Spleen (tissue), 11 donors: Measurements from ENCODE around the gene KCNH6. TPM values are rescaled to one million over a fixed set of nuclear protein-coding genes. Genes with fewer than 3 reads are reported as not detected.

Experiments
- DNase-seq: peaks from one replicate; pipeline ENCODE4 v3.0.0-alpha.2; 2020
- H3K27ac ChIP-seq, 8 donors: fragments of 200-600 bp; sonication (generic) in 7 of 8; 1 replicate in 4 of 8; 2 replicates in 4 of 8; pipeline versions ENCODE4 v1.5.0 to v1.8.0; 2016 to 2021; ENCODE audit warnings: inconsistent platforms in 4 of 8, mild to moderate bottlenecking in 4 of 8, moderate library complexity in 1 of 8
- H3K27me3 ChIP-seq, 7 donors: fragments of 200-600 bp; sonication (generic) in 6 of 7; replicated peaks in 1 of 7; 1 replicate in 4 of 7; 2 replicates in 3 of 7; pipeline versions ENCODE4 v1.5.0 to v1.8.0; 2016 to 2021; ENCODE audit warnings: inconsistent platforms in 3 of 7, mild to moderate bottlenecking in 1 of 7
- H3K36me3 ChIP-seq, 6 donors: fragments of 200-600 bp; sonication (generic) in 5 of 6; 1 replicate in 4 of 6; 2 replicates in 2 of 6; pipeline versions ENCODE4 v1.5.0 to v1.8.0; 2016 to 2021; ENCODE audit warnings: inconsistent platforms in 2 of 6
- H3K4me1 ChIP-seq, 6 donors: fragments of 200-600 bp; sonication (generic) in 5 of 6; 1 replicate in 3 of 6; 2 replicates in 3 of 6; pipeline versions ENCODE4 v1.5.0 to v1.8.0; 2016 to 2021; ENCODE audit warnings: inconsistent platforms in 3 of 6
- H3K4me3 ChIP-seq, 8 donors: fragments of 200-600 bp; sonication (generic) in 7 of 8; 1 replicate in 4 of 8; 2 replicates in 4 of 8; pipeline versions ENCODE4 v1.5.0 to v1.8.0; 2016 to 2021; ENCODE audit warnings: inconsistent platforms in 4 of 8, mild to moderate bottlenecking in 4 of 8, moderate library complexity in 2 of 8
- H3K9me3 ChIP-seq, 8 donors: fragments of 200-600 bp; sonication (generic) in 7 of 8; 1 replicate in 4 of 8; 2 replicates in 4 of 8; pipeline versions ENCODE4 v1.5.0 to v1.8.0; 2016 to 2021; ENCODE audit warnings: inconsistent platforms in 4 of 8
- POLR2A ChIP-seq, 3 donors: fragments of 450-650 bp; IDR thresholded peaks; one replicate each; pipeline ENCODE4 v1.5.1; 2017; ENCODE audit warnings: antibody characterized with exemption in 3 of 3, mild to moderate bottlenecking in 1 of 3
- POLR2AphosphoS5 ChIP-seq, 3 donors: sonication (generic); formaldehyde crosslinking; IDR thresholded peaks; one replicate each; pipeline ENCODE4 v1.5.1; 2017; ENCODE audit warnings: antibody characterized with exemption in 3 of 3
- WGBS, 5 donors: extraction: QIAGEN DNeasy Blood & Tissue Kit in 3 of 5; methylation state at CpG; one replicate each; pipeline versions ENCODE4 v1.1.5 to v1.1.7; 2013 to 2018; 5-methylcytosine and 5-hydroxymethylcytosine counted together
- intact Hi-C: fragments of 100-400 bp; cut with DNase I; formaldehyde crosslinking; loops from one replicate; pipeline ENCODE4 v1.15.0; 2023; ENCODE audit warnings: low total_unique reads
- polyA plus RNA-seq, 3 donors: library from polyadenylated mRNA; stranded (reverse); fragments of 200-250 nt; gene quantifications; one replicate each; pipeline ENCODE4 v1.2.1, GENCODE V29; 2013
- total RNA-seq, 7 donors: library from RNA; depleted of rRNA in 3 of 7; stranded (reverse); fragments of >200 nt in 3 of 7; fragmentation: NEBNext Ultra II Directional in 4 of 7; extraction: Animal tissue kit (Norgen Biotek cat#: 25700) in 4 of 7; gene quantifications; one replicate each; pipeline versions ENCODE4 v1.1.0 to v1.2.1, GENCODE V29; 2016 to 2021
- TF ChIP-seq, protein P1 (sequence below), 11 experiments: fragments of 200-600 bp in 7 of 11; fragments of 450-650 bp in 4 of 11; sonication (generic) in 4 of 11; IDR thresholded peaks in 8 of 11; conservative IDR thresholded peaks in 3 of 11; 1 replicate in 7 of 11; 2 replicates in 4 of 11; pipeline versions ENCODE4 v1.4.0 to v1.8.0; 2016 to 2021; ENCODE audit warnings: antibody characterized with exemption in 11 of 11, inconsistent platforms in 4 of 11, mild to moderate bottlenecking in 1 of 11
- donor health status: healthy with polysubstance abuse.
- donor health status: DM: no; HTN: no; CAD: no; lungs with moderate emphysema.
- donor health status: DM: no; HTN: no; CAD: no.
- donor health status: Bipolar disorder and iron deficiency.
- donor health status: healthy.
- donor health status: DM: no; HTN: no; CAD: no.
- donor health status: DM: yes; HTN: yes; CAD: no.

The KCNH6 gene
- total and polyA plus RNA-seq, 10 donors: not detected

DNA sequence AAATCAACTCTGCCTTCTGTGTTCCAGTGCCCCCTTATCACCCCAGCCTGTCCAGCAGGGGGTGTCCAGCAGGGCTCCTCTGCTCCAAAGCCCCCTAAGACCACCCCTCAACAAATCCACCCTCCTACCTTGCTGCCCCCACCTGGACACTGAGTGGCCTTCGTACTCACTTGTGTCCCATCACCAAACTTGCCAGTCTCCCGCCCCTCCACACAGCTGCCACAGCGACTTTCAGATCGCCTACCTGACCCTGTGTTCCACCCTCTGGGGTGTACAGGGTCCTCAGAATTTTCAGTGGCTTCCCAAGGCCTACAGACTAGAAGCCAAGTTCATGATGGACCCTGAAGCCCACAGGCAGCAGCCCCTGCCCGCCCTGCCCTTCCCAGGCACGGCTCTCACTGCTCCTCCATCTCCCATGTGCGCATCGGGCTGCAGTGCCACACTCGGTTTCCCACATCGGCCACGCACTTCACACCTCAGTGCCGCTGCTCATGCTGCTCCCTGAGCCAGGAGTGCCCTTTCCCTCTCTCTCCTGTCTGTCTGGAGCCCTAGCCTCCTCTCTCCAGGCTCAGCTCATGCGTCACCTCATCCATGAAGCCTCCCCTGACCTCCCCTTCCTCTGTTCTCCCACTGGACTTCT, 11.8 kb downstream of the KCNH6 start:
- Histone ChIP-seq H3K4me1 (peaks cover 0 to 12% (median 8%) of the 10 kb centered on the region in 6 donors), H3K4me3 (no peak overlapping the region), H3K27ac (no peak overlapping the region), H3K9me3 (no peaks in the 10 kb centered on the region), H3K27me3 (peaks cover 0 to 51% (median 20%) of the 10 kb centered on the region in 7 donors), H3K36me3 (no peaks in the 10 kb centered on the region)
- intact Hi-C loops: no loop called here
- TF ChIP-seq POLR2AphosphoS5 (IDR thresholded peaks at IDR 0.05) (no peak), POLR2A (IDR thresholded peaks at IDR 0.05) (no peak)
- WGBS, 5 donors: 84 to 90% (median 88%) methylated on average over 12 to 13 of the region's 13 CpGs
- DNase-seq: no peak

DNA sequence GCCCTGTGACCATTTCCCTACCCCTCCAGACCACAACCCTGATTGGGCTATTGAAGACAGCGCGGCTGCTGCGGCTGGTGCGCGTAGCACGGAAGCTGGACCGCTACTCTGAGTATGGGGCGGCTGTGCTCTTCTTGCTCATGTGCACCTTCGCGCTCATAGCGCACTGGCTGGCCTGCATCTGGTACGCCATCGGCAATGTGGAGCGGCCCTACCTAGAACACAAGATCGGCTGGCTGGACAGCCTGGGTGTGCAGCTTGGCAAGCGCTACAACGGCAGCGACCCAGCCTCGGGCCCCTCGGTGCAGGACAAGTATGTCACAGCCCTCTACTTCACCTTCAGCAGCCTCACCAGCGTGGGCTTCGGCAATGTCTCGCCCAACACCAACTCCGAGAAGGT, 12.5 kb downstream of the KCNH6 start:
- Histone ChIP-seq H3K9me3 (no peaks in the 10 kb centered on the region), H3K27me3 (peaks cover 0 to 53% (median 20%) of the 10 kb centered on the region in 7 donors), H3K4me3 (no peak overlapping the region), H3K36me3 (no peaks in the 10 kb centered on the region), H3K4me1 (peaks cover 0 to 12% (median 8%) of the 10 kb centered on the region in 6 donors), H3K27ac (no peak overlapping the region)
- peak; percentile 42 for DNase-seq
- intact Hi-C loops: no loop called here
- 94 to 98% (median 98%) methylated on average over 17 to 24 of the region's 24 CpGs for WGBS, 5 donors
- TF ChIP-seq, protein P1, sequence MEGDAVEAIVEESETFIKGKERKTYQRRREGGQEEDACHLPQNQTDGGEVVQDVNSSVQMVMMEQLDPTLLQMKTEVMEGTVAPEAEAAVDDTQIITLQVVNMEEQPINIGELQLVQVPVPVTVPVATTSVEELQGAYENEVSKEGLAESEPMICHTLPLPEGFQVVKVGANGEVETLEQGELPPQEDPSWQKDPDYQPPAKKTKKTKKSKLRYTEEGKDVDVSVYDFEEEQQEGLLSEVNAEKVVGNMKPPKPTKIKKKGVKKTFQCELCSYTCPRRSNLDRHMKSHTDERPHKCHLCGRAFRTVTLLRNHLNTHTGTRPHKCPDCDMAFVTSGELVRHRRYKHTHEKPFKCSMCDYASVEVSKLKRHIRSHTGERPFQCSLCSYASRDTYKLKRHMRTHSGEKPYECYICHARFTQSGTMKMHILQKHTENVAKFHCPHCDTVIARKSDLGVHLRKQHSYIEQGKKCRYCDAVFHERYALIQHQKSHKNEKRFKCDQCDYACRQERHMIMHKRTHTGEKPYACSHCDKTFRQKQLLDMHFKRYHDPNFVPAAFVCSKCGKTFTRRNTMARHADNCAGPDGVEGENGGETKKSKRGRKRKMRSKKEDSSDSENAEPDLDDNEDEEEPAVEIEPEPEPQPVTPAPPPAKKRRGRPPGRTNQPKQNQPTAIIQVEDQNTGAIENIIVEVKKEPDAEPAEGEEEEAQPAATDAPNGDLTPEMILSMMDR (IDR thresholded peaks at IDR 0.05 in 8 of 11, conservative IDR thresholded peaks at IDR 0.05 in 3 of 11): no peak
- TF ChIP-seq POLR2A (IDR thresholded peaks at IDR 0.05) (no peak), POLR2AphosphoS5 (IDR thresholded peaks at IDR 0.05) (no peak)

DNA sequence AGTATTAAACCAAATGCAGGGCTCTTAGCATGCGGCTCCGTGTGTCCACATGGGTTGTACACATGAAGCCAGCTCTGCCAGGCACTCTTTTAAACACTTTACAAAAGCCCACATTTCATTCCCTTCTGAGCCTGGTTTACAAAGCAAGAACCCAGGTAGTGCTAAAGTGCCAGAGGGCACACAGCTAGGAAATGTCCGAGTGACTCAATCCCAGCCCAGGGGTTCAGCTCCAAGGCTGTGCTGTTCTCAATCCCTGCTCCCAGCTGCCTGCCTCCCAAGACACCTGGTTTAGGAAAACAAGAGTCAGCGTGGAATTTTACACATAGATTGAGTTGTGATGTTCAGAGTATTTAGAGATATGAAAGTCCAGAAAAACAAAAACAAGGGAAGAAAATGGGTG, 13.8 kb downstream of the KCNH6 start:
- Histone ChIP-seq H3K27me3 (peaks cover 0 to 53% (median 20%) of the 10 kb centered on the region in 7 donors), H3K27ac (no peak overlapping the region), H3K9me3 (no peaks in the 10 kb centered on the region), H3K4me3 (no peak overlapping the region), H3K36me3 (no peaks in the 10 kb centered on the region), H3K4me1 (peaks cover 0 to 12% (median 8%) of the 10 kb centered on the region in 6 donors)
- no peak for DNase-seq
- 84 to 94% (median 88%) methylated on average over 4 of the region's 4 CpGs for WGBS, 5 donors
- intact Hi-C loops: no loop called here
- TF ChIP-seq POLR2A (IDR thresholded peaks at IDR 0.05) (no peak), POLR2AphosphoS5 (IDR thresholded peaks at IDR 0.05) (no peak)
- TF ChIP-seq, protein P1 (IDR thresholded peaks at IDR 0.05 in 8 of 11, conservative IDR thresholded peaks at IDR 0.05 in 3 of 11): no peak

DNA sequence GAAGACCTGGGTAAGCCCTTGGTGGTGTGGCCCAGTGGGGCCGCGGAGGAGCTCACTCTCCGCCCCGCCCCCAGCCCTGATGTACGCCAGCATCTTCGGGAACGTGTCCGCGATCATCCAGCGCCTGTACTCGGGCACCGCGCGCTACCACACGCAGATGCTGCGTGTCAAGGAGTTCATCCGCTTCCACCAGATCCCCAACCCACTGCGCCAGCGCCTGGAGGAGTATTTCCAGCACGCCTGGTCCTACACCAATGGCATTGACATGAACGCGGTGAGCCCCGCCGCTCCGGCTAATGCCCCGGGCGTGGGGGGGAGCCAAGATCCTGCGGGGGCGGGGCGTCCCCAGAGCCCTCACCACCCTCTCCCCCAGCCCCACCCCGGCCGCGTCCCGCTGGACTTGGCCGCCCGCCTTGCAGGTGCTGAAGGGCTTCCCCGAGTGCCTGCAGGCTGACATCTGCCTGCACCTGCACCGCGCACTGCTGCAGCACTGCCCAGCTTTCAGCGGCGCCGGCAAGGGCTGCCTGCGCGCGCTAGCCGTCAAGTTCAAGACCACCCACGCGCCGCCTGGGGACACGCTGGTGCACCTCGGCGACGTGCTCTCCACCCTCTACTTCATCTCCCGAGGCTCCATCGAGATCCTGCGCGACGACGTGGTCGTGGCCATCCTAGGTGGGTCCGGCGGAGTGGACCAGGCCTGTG, 15.0 kb downstream of the KCNH6 start:
- intact Hi-C loops: no loop called here
- TF ChIP-seq, protein P1 (IDR thresholded peaks at IDR 0.05 in 8 of 11, conservative IDR thresholded peaks at IDR 0.05 in 3 of 11): no peak
- TF ChIP-seq POLR2A (IDR thresholded peaks at IDR 0.05) (no peak), POLR2AphosphoS5 (IDR thresholded peaks at IDR 0.05) (no peak)
- DNase-seq: no peak
- H3K9me3 ChIP-seq: no peaks in the 10 kb centered on the region
- H3K36me3 ChIP-seq: no peaks in the 10 kb centered on the region
- H3K4me1 ChIP-seq: peaks cover 0 to 12% (median 8%) of the 10 kb centered on the region in 6 donors
- no peak overlapping the region for H3K27ac ChIP-seq
- 7 to 22% (median 8%) methylated on average over 32 to 62 of the region's 62 CpGs for WGBS, 5 donors
- peak overlapping the region in 3 of 8 donors; percentile 9 to 55 (median 13) for H3K4me3 ChIP-seq
- H3K27me3 ChIP-seq: peaks cover 0 to 53% (median 20%) of the 10 kb centered on the region in 7 donors
